GM12801 (cell line): Measurements from ENCODE around the gene TMEM179.

Experiments used
- CTCF ChIP-seq: IDR thresholded peaks from one replicate; pipeline ENCODE4 v1.5.1; 2011; ENCODE audit warnings: control low read depth; ENCODE audit not compliant: insufficient read length; ENCODE audit errors: extremely low read depth

The TMEM179 gene

GRCh38 chr14:104600141-104600643, 4.4 kb downstream of the TMEM179 start:
- TF ChIP-seq CTCF: no peak

- no peak for TF ChIP-seq CTCF
These were observed 5.1 kb downstream of the TMEM179 start for GRCh38 chr14:104599446-104599845.

GRCh38 chr14:104598910-104599273, 5.7 kb downstream of the TMEM179 start:
- no peak for TF ChIP-seq CTCF

- no peak for TF ChIP-seq CTCF
These were observed 6.3 kb downstream of the TMEM179 start for GRCh38 chr14:104598039-104598909.

- TF ChIP-seq CTCF: no peak
These were observed 7.0 kb downstream of the TMEM179 start for GRCh38 chr14:104597576-104597975.

GRCh38 chr14:104596927-104597351, 7.6 kb downstream of the TMEM179 start:
- TF ChIP-seq CTCF: no peak

- no peak for TF ChIP-seq CTCF
These were observed 8.1 kb downstream of the TMEM179 start for GRCh38 chr14:104596451-104596918.
